T47D (cell line): ENCODE results near the gene SYP.
"Not testable (repeated sequence)": the region's sequence is repeated elsewhere in the genome, so short reads cannot be mapped to it uniquely, and the experiment has no call there.

ENCODE experiments used
- DNase-seq, 2 experiments: peaks; one replicate each; pipeline versions ENCODE4 v3.0.0 to v3.0.0-alpha.2; 2011 to 2012; ENCODE audit warnings: low read depth in 1 of 2, low spot score in 1 of 2
- JUND ChIP-seq: IDR thresholded peaks from 2 replicates; pipeline ENCODE4 v1.6.1; 2012; ENCODE audit warnings: low read depth
- in situ Hi-C: cut with HindIII; loops from 2 replicates; pipeline ENCODE4 v1.10.0; 2016; ENCODE audit warnings: low sequenced_read_pairs, low pct_unique_long_range_greater_than_20kb

The SYP gene

DNA sequence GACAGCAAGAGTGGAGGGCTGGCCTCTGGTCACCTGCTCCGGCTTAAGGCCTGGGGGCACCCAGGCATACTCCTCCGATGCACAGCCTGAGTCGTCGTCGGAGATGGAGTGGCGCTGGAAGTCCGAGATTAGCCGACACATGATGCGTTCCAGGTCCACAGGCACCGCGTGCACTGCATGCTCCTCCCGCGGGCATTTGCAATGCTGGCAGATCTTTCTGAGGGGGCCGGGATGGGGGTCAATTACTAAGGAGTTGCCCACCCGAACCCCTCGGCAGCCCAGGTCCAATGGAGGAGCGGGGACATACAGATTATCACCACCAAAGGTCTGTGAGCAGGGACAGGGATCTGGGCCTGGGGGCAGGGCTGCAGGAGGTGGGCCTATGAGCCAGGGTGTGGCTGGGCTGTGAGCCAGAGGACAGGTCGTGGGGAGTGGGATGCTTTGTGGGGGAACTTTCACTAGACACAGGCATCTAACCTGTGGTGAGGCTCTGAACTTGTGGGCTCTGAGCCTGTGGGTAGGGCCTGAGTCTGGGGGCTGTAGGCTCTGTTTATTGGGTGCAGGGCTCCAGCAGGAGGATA is 16.2 kb downstream of the SYP start:
- TF ChIP-seq JUND: no peak
- DNase-seq: no peak
- in situ Hi-C loops: no loop called here

DNA sequence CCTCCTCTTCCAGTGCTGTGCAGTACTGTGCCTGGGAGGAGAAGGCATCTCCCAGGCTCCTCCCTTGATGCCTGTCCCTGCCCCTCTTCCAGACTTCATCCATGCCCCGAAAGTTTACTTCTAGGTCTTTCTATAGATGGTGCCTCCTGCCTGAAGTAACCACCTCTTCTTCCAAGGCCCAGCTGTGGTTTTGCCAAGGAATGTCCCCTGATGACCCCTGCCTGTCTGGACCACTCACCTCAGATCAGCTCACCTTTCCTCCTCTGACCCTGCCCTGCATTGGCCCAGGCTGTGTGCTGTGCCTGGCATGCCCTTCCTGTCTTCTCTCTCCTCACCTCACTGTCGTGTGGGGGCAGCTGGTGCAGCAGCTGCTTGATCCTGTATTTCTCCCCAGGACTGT is 20.6 kb downstream of the SYP start:
- DNase-seq: no peak
- in situ Hi-C loops: no loop called here
- no peak for TF ChIP-seq JUND

DNA sequence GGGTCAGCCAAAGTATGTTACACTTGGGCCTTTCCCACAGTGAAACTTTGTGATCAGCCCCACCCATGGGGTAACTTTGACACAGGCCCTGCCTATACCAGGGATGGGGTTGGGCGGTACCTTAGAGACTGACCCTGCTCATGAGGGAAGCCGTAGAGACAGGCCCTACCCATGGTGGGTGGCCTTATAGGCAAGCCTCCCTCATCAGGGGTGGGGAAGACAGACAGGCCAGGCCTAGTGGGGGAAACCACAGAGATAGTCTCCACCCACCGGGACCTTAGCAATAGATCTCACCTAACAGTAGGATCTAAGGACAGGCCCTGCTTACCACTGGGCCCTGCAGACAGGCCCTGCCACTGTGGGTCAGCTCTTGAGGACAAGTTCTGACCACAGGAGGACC is 21.5 kb downstream of the SYP start:
- TF ChIP-seq JUND: no peak
- in situ Hi-C loops: no loop called here
- DNase-seq: no peak

DNA sequence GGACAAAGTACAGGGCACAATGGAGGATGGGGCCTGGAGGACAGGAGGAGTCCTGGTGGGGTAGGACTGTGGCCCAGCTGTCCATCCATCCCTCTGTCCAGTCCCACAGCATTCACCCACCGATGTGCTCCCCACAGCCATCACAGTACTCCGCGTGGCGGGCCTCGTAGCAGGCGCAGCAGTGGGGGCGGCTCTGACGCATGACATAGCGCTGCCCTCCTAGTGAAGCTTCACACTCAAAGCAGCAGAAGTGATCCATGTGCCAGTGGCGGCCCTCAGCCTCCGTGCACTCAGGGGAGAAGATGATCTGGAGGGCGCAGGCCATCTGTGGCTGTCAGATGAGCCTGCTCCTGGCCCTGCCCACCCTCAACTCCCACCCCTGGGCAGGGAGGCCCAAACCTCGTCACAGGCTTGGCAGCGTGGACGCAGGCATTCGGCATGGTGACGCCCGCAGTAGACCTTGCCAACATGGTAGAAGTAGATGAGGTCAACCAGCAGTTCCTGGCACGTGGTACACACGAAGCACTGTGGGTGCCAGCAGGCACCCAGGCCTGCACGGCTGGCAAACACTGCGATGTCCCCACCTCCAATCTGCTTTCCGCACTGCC is 22.0 kb downstream of the SYP start:
- in situ Hi-C loops: no loop called here

DNA sequence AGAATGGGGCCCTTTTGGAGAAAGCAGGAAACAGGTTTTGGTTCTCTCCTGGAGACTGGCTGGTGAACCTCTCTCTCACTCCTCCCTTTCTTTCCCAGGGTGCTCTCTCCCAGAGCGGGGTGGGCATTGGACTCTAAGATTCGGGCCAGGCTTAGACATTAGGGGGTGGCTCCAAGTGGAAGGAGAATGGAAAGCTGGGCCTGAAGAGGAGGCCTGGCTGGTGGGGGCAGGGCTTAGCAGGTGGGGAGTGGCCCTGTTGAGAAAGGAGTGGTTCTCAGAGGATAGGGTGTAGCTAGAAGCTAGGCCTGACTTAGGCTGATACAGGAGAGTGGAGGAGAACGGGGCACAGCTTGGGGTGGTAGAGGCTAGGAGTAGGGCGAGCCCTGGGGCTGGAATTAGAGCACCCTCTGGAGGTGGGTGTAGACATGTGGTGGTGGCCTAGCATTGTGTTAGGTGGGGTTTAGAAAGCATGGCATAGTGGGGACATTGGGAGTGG is 22.6 kb downstream of the SYP start:
- no peak for TF ChIP-seq JUND
- DNase-seq: no peak
- in situ Hi-C loops: no loop called here

More for the DNA sequence above, 22.0 kb downstream of the SYP start:
- no peak for DNase-seq
- no peak for TF ChIP-seq JUND

DNA sequence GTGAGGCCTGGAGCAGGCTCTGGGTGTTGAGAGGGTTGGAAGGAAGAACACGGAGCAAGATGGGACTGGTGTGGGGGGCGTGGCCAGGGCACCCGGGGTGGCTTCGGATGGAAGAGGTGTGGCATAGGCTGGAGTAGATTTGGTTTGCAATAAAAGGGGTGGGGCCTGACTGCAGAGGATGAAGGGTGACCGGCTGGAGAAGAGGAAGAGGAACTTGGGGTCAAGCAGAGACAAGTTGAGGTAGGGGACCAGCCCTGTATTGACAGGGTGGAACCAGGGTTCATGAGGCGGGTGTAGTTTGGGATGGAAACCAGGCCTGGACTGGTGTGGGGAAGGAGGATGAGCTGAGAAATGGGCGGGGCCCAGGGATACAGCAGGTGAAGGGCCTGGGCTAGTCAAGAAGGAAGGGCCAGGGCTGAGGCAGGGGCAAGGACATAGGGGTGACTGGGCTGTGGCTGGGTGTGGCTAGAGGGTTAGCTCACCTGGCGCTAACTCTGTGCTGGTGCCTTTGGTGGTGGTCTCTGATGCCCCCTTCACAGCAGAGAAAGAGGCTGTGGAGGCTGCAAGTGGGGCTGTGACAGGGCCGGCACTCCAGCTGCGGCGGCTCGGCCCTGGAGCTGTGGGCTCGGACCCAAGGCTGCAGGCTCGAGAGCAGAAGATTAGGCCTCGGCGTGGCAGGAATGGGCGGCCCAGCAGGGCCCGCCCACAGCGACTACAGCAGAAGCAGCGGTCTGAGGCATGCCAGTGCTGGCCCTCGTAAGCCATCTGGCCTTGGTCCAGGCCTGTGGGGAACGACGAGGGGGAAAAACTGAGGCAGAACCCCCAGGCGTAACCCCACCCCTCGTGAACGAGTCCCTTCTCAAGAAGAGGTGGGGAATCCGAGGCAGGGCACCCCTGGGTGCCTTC is 23.3 kb downstream of the SYP start:
- no peak for TF ChIP-seq JUND

DNA sequence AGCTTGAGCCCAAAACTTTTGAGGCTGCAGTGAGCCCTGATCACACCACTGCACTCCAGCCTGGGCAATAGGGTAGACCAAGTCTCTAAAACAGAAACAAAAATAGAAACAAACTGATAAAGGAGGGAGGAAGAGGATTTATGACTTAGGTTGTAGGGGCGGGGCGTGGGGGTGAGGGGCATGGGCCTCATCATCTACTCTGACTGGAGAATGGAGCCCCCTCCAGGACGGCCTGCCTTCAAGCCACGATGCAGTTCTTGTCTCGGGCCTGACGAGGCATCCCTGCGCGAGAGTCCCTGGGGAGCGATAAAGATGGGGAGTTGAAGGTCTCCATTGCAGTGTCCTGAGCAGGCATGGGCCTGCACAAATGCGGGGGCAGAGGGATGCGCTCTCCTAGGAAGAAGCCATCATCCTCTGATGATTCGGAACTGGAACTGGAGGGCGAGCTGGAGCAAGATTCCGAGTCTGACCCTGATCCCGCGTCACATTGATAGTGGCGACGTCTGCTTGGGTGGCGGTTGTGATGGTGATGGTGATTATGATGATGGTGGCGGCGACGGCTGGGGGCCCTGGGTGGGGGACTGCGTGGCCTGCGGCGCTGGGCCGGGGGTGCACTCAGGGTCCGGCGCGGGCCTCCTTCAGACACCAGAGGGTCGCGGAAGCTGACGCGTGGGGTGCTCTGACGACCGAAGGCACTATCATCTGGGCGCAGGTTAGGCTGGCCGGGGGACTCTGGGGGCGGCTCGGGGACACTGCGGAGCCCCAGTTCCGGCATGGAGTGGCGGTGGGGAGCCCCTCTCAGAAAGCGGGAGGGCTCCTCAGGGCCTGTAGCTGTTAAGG is 24.3 kb downstream of the SYP start:
- no peak for DNase-seq
- in situ Hi-C loops: no loop called here
- TF ChIP-seq JUND: no peak

More for the DNA sequence above, 23.3 kb downstream of the SYP start:
- in situ Hi-C loops: no loop called here
- DNase-seq: peak in 1 of 2 experiments; percentile 53

DNA sequence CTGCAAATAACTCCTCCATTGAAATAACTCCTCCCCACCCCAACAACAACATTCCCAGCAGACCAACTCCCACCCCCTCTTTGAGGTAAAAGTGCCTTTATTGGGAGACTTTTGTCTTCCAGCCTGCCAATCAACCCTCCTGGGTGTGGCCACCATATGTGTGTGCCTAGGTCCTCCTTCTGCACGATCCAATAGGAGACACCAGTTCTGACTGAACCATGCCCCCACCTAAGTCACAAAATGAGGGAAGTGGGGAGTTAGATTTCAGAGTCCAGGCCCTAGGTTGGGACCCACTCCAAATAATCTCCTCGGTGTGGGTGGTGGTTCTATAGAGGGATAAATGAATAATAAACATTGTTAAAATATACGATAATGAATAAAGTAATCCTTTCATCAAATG is 25.3 kb downstream of the SYP start:
- in situ Hi-C loops: no loop called here
- peak in 1 of 2 experiments; percentile 59 for DNase-seq
- no peak for TF ChIP-seq JUND

DNA sequence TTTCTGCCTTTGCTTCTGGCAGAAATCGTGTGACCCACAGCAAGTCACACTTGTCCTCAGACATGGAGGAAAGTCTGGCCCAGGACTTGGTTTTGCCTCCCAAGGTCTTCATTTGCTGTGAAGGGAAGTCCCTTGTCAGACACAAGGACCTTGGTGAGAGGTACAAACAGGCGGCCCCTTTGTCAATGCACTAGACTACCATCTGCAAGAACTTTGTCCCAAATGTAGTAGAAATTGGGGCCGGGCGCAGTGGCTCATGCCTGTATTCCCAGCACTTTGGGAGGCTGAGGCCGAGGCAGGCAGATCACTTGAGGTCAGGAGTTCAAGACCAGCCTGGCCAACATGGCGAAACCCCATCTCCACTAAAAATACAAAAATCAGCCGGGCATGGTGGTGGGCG is 26.4 kb downstream of the SYP start:
- in situ Hi-C loops, DNase-seq: not testable (repeated sequence)

DNA sequence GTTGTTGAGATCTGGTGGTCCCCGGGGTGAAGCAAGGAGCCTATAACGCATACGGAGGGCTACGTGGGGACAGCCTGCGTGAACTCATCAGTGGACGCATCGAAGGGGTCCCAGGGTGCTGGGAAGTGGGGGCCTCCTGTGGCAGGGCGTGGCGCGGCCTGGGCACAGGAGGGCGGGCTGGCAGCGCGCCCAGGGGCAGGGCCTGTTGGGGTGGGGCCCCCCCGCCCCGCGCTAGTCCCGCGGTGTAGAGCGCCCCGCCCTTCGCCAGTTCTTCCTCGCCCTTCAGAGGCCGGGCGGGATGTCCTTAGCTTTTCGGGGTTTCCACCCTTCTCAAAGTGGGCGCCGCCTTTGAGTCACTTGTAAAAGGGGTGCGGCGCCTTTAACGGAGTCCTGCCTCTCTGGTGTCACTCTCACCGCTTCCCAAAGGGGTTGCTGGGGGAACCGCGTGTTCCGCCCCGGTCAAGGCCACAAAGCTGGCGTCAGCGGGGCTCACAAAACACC is 27.7 kb downstream of the SYP start:
- in situ Hi-C loops: no loop called here
- TF ChIP-seq JUND: no peak
- peak in 1 of 2 experiments; percentile 90 for DNase-seq

DNA sequence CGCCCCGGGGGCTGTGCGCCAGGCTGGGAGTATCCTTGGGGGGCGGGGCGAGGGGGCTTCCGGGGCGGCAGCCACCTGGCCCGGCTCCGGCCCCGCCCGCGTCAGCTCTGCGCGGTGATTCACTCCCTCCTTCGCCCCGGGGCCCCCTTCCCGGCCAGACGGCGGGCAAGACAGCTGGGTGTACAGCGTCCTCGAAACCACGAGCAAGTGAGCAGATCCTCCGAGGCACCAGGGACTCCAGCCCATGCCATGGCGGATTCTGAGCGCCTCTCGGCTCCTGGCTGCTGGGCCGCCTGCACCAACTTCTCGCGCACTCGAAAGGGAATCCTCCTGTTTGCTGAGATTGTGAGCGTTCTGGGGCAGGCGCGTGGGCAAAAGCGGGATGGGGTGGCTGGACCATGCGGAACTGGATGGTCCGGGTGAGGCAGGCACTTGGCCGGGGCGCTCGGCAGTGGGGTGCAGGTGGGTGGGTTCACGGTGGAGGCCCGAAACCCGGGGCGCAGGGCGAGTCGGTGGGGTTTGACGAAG is 28.2 kb downstream of the SYP start, which contains the start of gene PLP2:
Gene PLP2 (plus strand): TSS at position 147 of the 528 bp plus-strand sequence. CDS start 103 bp downstream, at position 250.
- DNase-seq: peak in 1 of 2 experiments; percentile 75
- TF ChIP-seq JUND: no peak
- in situ Hi-C loops: no loop called here

DNA sequence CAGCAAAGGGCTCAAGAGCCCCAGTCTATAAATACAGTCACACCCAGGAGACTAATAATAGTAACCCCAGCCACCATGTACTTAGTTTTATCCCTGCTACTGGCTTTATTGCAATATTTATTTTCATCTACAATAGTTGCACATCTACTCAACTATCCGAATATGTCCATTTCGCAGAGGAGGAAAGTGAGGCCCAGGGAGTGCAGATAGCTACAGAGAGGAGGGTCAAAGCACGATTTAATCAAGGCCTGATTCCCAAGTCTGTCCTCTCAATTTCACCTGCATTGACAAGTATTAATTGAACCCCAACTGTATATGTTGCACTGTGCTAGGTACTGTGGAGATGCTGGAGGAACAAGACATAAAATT is 32.3 kb downstream of the SYP start:
- no peak for DNase-seq
- in situ Hi-C loops: no loop called here
- TF ChIP-seq JUND: no peak
